Peyer's patch (tissue), 4 donors: ENCODE measurements around the gene APOM. TPM values are rescaled to one million over a fixed set of nuclear protein-coding genes. Genes with fewer than 3 reads are reported as not detected.

ENCODE experiments used
- DNase-seq, 3 donors: peaks; one replicate each; pipeline ENCODE4 v3.0.0-alpha.2; 2017 to 2019
- H3K27ac ChIP-seq, 4 donors: fragments of 200-600 bp; sonication (generic); one replicate each; pipeline ENCODE4 v1.5.1; 2016 to 2019
- H3K27me3 ChIP-seq, 2 donors: fragments of 200-600 bp; sonication (generic); one replicate each; pipeline ENCODE4 v1.5.1; 2019
- H3K36me3 ChIP-seq, 3 donors: fragments of 200-600 bp; sonication (generic); one replicate each; pipeline ENCODE4 v1.5.1; 2016 to 2019
- H3K4me1 ChIP-seq, 4 donors: fragments of 200-600 bp; sonication (generic); one replicate each; pipeline ENCODE4 v1.5.1; 2016 to 2019
- H3K4me3 ChIP-seq, 4 donors: fragments of 200-600 bp; sonication (generic); 1 replicate in 3 of 4; 2 replicates in 1 of 4; pipeline ENCODE4 v1.5.1; 2016 to 2019; ENCODE audit warnings: mild to moderate bottlenecking in 1 of 4
- H3K9me3 ChIP-seq, 4 donors: fragments of 200-600 bp; sonication (generic); one replicate each; pipeline ENCODE4 v1.5.1; 2016 to 2019; ENCODE audit warnings: mild to moderate bottlenecking in 1 of 4
- POLR2A ChIP-seq, 2 donors: fragments of 450-650 bp; IDR thresholded peaks; one replicate each; pipeline ENCODE4 v1.5.1; 2017; ENCODE audit warnings: antibody characterized with exemption in 2 of 2, mild to moderate bottlenecking in 2 of 2, moderate library complexity in 2 of 2
- total RNA-seq, 4 donors: library from RNA; depleted of rRNA; stranded (reverse); fragments of >200 nt; gene quantifications; one replicate each; pipeline ENCODE4 v1.1.0, GENCODE V29; 2016
- TF ChIP-seq, protein P1 (sequence below), 6 experiments: fragments of 450-650 bp in 4 of 6; fragments of 200-600 bp in 2 of 6; sonication (generic) in 1 of 6; IDR thresholded peaks; one replicate each; pipeline ENCODE4 v1.5.1; 2017 to 2019; ENCODE audit warnings: antibody characterized with exemption in 6 of 6, mild to moderate bottlenecking in 3 of 6, moderate library complexity in 1 of 6

The APOM gene
- total RNA-seq, 4 donors from 2014 or later = 10.0 to 34.9 (median 10.9) TPM; not detected in 1

DNA sequence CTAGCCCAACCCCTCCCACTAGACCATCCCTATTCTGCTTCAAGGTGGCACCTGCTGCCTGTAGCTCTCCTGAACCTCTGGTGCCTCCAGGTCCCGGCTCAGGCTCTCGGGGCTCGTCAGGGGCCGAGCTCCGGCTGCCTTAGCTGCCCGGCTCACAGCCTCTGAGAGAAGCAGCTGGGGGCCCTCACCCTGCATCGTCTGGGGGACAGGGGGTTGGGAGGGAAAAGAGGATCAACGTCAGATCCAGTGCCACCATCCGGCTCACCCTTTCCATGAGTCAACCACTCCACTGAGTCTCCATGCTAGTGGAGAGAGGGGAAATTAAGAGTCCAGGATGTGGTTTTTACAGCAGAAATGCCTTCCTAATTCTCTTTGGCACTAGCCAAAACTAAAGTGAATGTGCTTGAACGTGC is 16.2 kb upstream of the APOM start:
- H3K9me3 ChIP-seq = no peaks in the 10 kb centered on the region
- H3K27me3 ChIP-seq = no peaks in the 10 kb centered on the region
- H3K36me3 ChIP-seq = peaks cover 0 to 99% (median 7%) of the 10 kb centered on the region in 3 donors
- no peak overlapping the region for H3K4me3 ChIP-seq
- H3K4me1 ChIP-seq = no peaks in the 10 kb centered on the region
- no peak for DNase-seq
- no peak for TF ChIP-seq POLR2A (IDR thresholded peaks at IDR 0.05)
- TF ChIP-seq, protein P1, sequence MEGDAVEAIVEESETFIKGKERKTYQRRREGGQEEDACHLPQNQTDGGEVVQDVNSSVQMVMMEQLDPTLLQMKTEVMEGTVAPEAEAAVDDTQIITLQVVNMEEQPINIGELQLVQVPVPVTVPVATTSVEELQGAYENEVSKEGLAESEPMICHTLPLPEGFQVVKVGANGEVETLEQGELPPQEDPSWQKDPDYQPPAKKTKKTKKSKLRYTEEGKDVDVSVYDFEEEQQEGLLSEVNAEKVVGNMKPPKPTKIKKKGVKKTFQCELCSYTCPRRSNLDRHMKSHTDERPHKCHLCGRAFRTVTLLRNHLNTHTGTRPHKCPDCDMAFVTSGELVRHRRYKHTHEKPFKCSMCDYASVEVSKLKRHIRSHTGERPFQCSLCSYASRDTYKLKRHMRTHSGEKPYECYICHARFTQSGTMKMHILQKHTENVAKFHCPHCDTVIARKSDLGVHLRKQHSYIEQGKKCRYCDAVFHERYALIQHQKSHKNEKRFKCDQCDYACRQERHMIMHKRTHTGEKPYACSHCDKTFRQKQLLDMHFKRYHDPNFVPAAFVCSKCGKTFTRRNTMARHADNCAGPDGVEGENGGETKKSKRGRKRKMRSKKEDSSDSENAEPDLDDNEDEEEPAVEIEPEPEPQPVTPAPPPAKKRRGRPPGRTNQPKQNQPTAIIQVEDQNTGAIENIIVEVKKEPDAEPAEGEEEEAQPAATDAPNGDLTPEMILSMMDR (IDR thresholded peaks at IDR 0.05) = no peak
- no peak overlapping the region for H3K27ac ChIP-seq

DNA sequence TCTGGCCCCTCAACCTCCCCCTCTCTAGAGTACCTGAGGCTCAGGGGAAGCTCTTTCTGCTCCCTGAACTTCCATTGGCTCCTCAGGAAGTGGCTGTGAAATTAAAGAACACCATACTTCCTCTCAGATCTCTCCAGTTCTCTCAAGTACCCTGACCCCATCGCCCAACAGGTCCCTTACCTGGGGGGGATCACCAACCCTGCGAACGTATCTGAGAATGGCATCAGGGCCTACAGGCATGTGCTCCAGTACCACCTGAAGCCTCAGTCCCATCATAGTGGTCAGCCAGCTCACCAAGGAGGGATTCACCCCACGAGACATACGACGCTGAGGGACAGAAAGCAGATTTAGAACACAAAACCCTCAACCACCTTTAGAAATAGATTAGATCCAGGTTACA is 15.1 kb upstream of the APOM start:
- Histone ChIP-seq H3K27ac (no peak overlapping the region), H3K4me3 (no peak overlapping the region), H3K36me3 (peaks cover 0 to 99% (median 7%) of the 10 kb centered on the region in 3 donors), H3K4me1 (no peaks in the 10 kb centered on the region), H3K27me3 (no peaks in the 10 kb centered on the region), H3K9me3 (no peaks in the 10 kb centered on the region)
- no peak for TF ChIP-seq POLR2A (IDR thresholded peaks at IDR 0.05)
- TF ChIP-seq, protein P1 (IDR thresholded peaks at IDR 0.05) = no peak
- DNase-seq = no peak

DNA sequence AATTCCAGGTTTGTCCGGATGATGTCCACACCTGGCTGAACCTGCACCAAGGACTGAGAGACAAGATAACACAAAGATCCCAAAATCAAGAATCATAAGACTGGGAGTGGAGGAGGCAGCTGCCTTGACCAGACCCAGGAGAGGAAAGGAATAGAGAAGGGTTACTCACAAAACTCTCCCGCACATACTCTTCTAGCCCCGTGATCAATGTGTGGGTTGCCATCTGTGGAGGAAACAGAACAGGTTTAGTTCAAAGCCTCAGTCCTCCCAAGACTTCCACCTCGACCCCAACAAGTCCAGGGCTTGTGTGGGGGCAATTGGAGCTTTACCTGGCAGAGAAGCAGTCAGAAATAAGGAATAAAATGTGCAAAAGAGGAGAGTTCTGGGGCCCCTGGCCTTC is 14.3 kb upstream of the APOM start:
- H3K9me3 ChIP-seq = no peaks in the 10 kb centered on the region
- H3K27me3 ChIP-seq = no peaks in the 10 kb centered on the region
- no peak overlapping the region for H3K4me3 ChIP-seq
- H3K27ac ChIP-seq = no peak overlapping the region
- no peaks in the 10 kb centered on the region for H3K4me1 ChIP-seq
- H3K36me3 ChIP-seq = peaks cover 0 to 99% (median 7%) of the 10 kb centered on the region in 3 donors
- TF ChIP-seq POLR2A (IDR thresholded peaks at IDR 0.05) = no peak
- TF ChIP-seq, protein P1 (IDR thresholded peaks at IDR 0.05) = no peak
- DNase-seq = no peak

DNA sequence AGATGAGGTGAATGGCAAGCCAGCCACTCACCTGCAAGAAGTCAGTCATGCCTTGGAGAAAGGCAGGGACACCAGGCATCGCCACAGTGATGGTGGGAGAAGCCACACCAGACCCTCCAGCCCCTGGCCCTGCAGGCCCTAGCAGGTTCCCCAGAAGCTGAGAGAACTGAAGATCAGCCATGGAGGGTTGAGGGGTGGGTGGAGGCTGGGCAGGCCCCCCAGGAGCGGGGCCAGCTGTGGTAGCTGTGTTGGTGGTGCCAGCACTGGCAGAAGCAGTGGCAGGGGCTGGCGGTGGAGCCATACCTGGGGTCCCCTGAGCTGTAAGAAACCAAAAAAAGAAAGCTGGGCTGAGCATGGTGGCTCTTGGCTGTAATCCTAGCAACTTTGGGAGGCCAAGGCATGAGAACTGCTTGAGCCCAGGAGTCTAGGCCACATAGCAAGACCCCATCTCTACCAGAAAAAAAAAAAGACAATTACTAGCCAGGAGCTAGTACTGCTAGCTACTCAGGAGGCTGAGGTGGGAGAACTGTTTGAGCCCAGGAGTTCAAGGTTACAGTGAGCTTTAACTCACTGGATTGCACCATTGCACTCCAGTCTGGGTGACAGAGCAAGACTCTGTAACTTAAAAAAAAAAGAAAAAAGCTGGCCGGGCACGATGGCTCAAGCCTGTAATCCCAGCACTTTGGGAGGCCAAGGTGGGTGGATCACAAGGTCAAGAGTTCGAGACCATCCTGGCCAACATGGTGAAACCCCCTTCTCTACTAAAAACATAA is 12.7 kb upstream of the APOM start:
- no peak for TF ChIP-seq POLR2A (IDR thresholded peaks at IDR 0.05)
- TF ChIP-seq, protein P1 (IDR thresholded peaks at IDR 0.05) = no peak
- peaks cover 0 to 99% (median 7%) of the 10 kb centered on the region in 3 donors for H3K36me3 ChIP-seq
- DNase-seq = no peak
- no peaks in the 10 kb centered on the region for H3K27me3 ChIP-seq
- no peak overlapping the region for H3K4me3 ChIP-seq
- H3K27ac ChIP-seq = no peak overlapping the region
- H3K9me3 ChIP-seq = no peaks in the 10 kb centered on the region
- H3K4me1 ChIP-seq = no peaks in the 10 kb centered on the region

DNA sequence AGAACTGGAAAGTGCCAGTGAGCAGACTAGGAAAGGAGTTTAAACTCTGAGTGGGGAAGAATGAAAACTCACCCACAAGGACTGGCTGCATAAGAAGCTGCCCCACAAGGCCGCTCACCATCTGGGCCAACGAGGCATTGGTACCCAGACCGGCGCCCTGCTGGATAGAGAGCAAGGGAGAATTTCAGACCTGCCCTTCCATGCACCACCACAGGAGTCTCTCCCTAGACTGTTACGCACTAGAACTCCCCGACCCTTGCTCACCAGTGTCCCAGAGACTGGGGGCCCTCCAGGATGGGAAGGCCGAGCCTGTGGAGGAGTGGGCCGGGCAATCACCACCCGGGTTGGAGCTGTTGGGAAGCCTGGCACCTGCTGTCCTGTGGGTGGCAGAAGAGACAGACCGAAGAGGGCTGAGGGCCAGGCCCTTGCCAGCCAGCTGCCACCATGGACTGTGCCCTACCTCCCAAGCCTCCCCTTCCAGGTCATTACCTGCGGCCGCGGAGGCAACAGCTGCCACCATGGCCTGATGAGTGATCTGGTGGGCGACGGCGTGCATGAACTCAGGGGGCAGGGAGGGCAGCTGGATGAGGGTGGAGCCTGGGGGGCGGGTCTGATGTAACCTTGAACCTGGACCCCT is 11.8 kb upstream of the APOM start:
- Histone ChIP-seq H3K27me3 (no peaks in the 10 kb centered on the region), H3K27ac (no peak overlapping the region), H3K9me3 (no peaks in the 10 kb centered on the region), H3K4me3 (no peak overlapping the region), H3K36me3 (peaks cover 0 to 100% (median 7%) of the 10 kb centered on the region in 3 donors), H3K4me1 (no peaks in the 10 kb centered on the region)
- DNase-seq = no peak
- no peak for TF ChIP-seq POLR2A (IDR thresholded peaks at IDR 0.05)
- TF ChIP-seq, protein P1 (IDR thresholded peaks at IDR 0.05) = no peak
